HFFc6 (cell line): ENCODE results near the gene TCERG1L. TPM values are rescaled to one million over a fixed set of nuclear protein-coding genes. Genes with fewer than 3 reads are reported as not detected.

Experiments
- DNase-seq: peaks from one replicate; pipeline ENCODE4 v3.0.0-alpha.2; 2018
- H3K27ac Mint-ChIP-seq: 2 replicates; pipeline ENCODE4 v1.8.0; 2020; ENCODE audit warnings: mild to moderate bottlenecking, mixed read lengths
- H3K27me3 Mint-ChIP-seq: 2 replicates; pipeline ENCODE4 v1.8.0; 2021; ENCODE audit warnings: mild to moderate bottlenecking, moderate library complexity, mixed read lengths; ENCODE audit not compliant: insufficient read depth
- H3K36me3 Mint-ChIP-seq: 2 replicates; pipeline ENCODE4 v1.8.0; 2021; ENCODE audit warnings: low read depth, mixed read lengths
- H3K4me1 Mint-ChIP-seq: 2 replicates; pipeline ENCODE4 v1.8.0; 2020; ENCODE audit warnings: low read depth, mixed read lengths
- H3K4me3 Mint-ChIP-seq: 2 replicates; pipeline ENCODE4 v1.8.0; 2020; ENCODE audit warnings: mild to moderate bottlenecking, moderate library complexity, mixed read lengths
- H3K9me3 Mint-ChIP-seq: 2 replicates; pipeline ENCODE4 v1.8.0; 2020; ENCODE audit warnings: mild to moderate bottlenecking, mixed read lengths
- total RNA-seq, 6 experiments: library from RNA; stranded (reverse); fragmentation: NEBNext Ultra II Directional; extraction: Animal tissue kit (Norgen Biotek cat#: 25700); gene quantifications; 2 replicates in 1 of 6; 3 replicates in 5 of 6; pipeline ENCODE4 v1.2.3, GENCODE V29; 2021
- TF ChIP-seq, protein P1 (sequence below): fragments of 200-600 bp; sonication (generic); IDR thresholded peaks from 2 replicates; pipeline ENCODE4 v1.5.0; 2021; ENCODE audit warnings: antibody characterized with exemption, mild to moderate bottlenecking

TCERG1L gene
- total RNA-seq, 6 experiments from 2014 or later, result 0.09 TPM; not detected in 5

DNA sequence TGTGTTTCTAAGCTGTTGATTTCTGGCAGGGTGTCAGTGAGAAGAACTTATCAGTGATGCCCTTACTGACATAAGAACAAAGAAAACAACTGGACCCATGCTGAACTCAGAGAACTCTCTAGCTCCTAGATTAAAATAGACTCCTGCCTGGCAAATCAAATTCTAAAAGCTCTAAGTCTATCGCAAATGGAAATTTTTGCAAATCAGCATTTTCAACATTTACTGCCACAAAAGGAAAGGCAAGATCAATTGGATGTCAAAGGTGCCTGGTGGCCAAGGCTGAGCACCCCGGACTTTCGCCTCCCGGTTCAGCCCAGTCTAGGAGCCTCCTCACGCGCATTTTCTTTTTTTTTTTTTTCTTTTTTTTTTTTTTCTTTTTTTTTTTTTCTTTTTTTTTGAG, 251.6 kb downstream of the TCERG1L start:
- Mint-ChIP-seq H3K9me3 (peaks cover 45% of the 10 kb centered on the region), H3K27ac (no peak overlapping the region), H3K27me3 (no peaks in the 10 kb centered on the region), H3K4me3 (no peak overlapping the region), H3K36me3 (no peaks in the 10 kb centered on the region; the same call in 1 of the 2 replicates), H3K4me1 (no peaks in the 10 kb centered on the region)
- TF ChIP-seq, protein P1, sequence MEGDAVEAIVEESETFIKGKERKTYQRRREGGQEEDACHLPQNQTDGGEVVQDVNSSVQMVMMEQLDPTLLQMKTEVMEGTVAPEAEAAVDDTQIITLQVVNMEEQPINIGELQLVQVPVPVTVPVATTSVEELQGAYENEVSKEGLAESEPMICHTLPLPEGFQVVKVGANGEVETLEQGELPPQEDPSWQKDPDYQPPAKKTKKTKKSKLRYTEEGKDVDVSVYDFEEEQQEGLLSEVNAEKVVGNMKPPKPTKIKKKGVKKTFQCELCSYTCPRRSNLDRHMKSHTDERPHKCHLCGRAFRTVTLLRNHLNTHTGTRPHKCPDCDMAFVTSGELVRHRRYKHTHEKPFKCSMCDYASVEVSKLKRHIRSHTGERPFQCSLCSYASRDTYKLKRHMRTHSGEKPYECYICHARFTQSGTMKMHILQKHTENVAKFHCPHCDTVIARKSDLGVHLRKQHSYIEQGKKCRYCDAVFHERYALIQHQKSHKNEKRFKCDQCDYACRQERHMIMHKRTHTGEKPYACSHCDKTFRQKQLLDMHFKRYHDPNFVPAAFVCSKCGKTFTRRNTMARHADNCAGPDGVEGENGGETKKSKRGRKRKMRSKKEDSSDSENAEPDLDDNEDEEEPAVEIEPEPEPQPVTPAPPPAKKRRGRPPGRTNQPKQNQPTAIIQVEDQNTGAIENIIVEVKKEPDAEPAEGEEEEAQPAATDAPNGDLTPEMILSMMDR, result no peak
- no peak for DNase-seq

DNA sequence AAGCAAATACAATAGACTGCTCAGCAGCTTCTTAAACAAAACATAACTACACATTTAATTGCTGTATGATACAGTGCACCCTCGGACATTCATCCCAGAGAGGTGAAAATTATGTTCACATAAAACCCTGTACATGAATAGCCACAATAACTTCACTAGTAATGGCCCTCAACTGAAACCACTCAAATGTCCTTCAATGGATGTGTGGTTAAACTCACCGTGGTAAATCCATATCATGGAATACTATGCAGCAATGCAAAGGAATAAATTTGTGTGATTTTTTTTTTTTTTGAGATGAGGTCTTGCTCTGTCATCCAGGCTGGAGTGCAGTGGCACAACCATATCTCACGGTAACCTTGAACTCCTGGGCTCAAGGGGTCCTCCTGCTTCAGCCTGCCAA, 252.7 kb downstream of the TCERG1L start:
- no peak overlapping the region for H3K4me3 Mint-ChIP-seq
- H3K9me3 Mint-ChIP-seq, result peaks cover 51% of the 10 kb centered on the region
- H3K27me3 Mint-ChIP-seq, result no peaks in the 10 kb centered on the region
- no peak for DNase-seq
- TF ChIP-seq, protein P1, result no peak
- H3K27ac Mint-ChIP-seq, result no peak overlapping the region
- no peaks in the 10 kb centered on the region for H3K4me1 Mint-ChIP-seq
- H3K36me3 Mint-ChIP-seq, result no peaks in the 10 kb centered on the region; the same call in 1 of the 2 replicates

DNA sequence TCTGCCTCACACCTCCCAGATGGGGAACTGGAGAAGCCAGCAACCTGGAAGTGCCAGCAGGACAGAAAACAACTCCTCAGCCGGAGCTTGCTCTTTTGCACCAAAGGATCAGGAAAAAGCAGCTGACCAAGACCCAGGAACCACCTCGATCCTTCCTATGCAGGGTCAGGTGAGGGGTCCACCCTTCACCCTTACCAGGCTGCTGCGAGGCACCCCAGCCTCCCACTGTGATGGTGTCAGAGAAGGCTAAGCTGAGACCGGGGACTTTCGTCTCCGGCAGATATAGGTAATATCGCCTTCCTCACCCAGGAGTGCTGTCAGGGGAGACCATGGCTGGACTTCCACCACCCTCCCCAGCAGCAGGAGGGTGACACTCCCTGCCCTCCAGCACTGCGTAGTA, 254.7 kb downstream of the TCERG1L start:
- H3K9me3 Mint-ChIP-seq, result peaks cover 53% of the 10 kb centered on the region
- H3K27me3 Mint-ChIP-seq, result no peaks in the 10 kb centered on the region; the same call in 1 of the 2 replicates
- H3K4me3 Mint-ChIP-seq, result no peak overlapping the region
- no peaks in the 10 kb centered on the region for H3K4me1 Mint-ChIP-seq
- DNase-seq, result no peak
- H3K27ac Mint-ChIP-seq, result no peak overlapping the region
- TF ChIP-seq, protein P1, result no peak
- no peaks in the 10 kb centered on the region; the same call in 1 of the 2 replicates for H3K36me3 Mint-ChIP-seq

DNA sequence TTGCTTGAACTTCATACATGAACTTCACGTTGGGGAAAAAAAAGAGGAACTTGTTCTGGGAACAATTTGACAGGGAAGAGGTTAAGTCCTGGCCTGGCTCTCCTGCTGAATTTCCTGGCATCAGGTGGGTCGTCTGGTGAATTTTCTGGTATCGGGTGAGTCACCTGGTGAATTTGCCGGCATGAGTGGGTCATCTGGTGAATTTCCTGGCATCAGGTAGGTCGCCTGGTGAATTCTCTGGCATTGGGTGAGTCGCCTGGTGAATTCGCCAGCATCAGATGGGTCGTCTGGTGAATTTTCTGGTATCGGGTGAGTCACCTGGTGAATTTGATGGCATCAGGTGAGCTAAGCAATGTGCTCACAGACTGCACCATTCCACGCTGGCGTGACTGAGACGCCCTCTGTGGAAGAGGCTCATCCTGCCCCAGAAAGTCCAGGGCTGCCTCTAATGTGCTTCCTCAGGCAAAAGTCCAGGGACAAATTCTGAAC, 255.4 kb downstream of the TCERG1L start:
- no peak for DNase-seq
- no peaks in the 10 kb centered on the region; the same call in 1 of the 2 replicates for H3K36me3 Mint-ChIP-seq
- H3K9me3 Mint-ChIP-seq, result peaks cover 50% of the 10 kb centered on the region
- no peak overlapping the region for H3K4me3 Mint-ChIP-seq
- H3K27ac Mint-ChIP-seq, result no peak overlapping the region
- H3K27me3 Mint-ChIP-seq, result no peaks in the 10 kb centered on the region; the same call in 1 of the 2 replicates
- H3K4me1 Mint-ChIP-seq, result no peaks in the 10 kb centered on the region
- TF ChIP-seq, protein P1, result no peak

DNA sequence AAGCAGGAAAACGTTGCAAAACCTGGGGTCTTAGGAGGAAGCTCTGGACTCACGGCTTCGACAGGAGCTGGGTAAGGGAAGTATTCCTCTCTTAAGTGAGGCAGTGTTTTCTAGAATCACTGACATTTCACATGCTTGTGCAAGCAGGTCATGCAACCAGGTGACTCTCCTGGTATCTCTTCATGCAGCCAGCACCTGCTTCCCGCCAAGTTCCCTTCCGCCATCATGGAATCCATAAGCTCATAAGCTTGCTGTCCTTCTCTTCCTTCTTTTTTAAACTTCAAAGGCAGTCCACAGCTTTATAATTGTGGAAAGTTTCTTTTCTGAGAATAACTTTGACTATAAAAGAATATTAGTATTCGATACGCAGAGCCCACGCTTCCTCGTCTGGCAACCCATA, 256.1 kb downstream of the TCERG1L start:
- no peaks in the 10 kb centered on the region; the same call in 1 of the 2 replicates for H3K27me3 Mint-ChIP-seq
- TF ChIP-seq, protein P1, result no peak
- H3K4me3 Mint-ChIP-seq, result no peak overlapping the region
- H3K27ac Mint-ChIP-seq, result no peak overlapping the region
- H3K9me3 Mint-ChIP-seq, result peaks cover 53% of the 10 kb centered on the region
- DNase-seq, result no peak
- H3K4me1 Mint-ChIP-seq, result no peaks in the 10 kb centered on the region
- H3K36me3 Mint-ChIP-seq, result no peaks in the 10 kb centered on the region; the same call in 1 of the 2 replicates
